ENCODE results near the gene GABBR2.

GRCh38 chr9:98552331-98552730 is 156.4 kb downstream of the GABBR2 start:
- TF ChIP-seq MCM2 (IDR thresholded peaks at IDR 0.05; ENCODE audit: low read depth): no peak
- TF ChIP-seq MYC (IDR thresholded peaks at IDR 0.05; ENCODE audit: low read depth, low read length): no peak
- no peak for TF ChIP-seq MYC (CRISPR knock-in tag; IDR thresholded peaks at IDR 0.05; ENCODE audit: borderline replicate concordance, low read depth)
- TF ChIP-seq BCL6 (CRISPR knock-in tag; IDR thresholded peaks at IDR 0.05): no peak
- no peak for TF ChIP-seq CEBPB (tag; IDR thresholded peaks at IDR 0.05)
- no peak for TF ChIP-seq TAF15 (IDR thresholded peaks at IDR 0.05; ENCODE audit: low read depth, low read length)
- no peak for TF ChIP-seq ATF2 (CRISPR knock-in tag; IDR thresholded peaks at IDR 0.05)
- no peak for TF ChIP-seq ZNF12 (CRISPR knock-in tag; IDR thresholded peaks at IDR 0.05)
- TF ChIP-seq RB1 (IDR thresholded peaks at IDR 0.05; ENCODE audit: low read depth): no peak
- no peak for TF ChIP-seq CREB1 (IDR thresholded peaks at IDR 0.05)
- no peak for TF ChIP-seq CREB1 (CRISPR knock-in tag; IDR thresholded peaks at IDR 0.05)
- TF ChIP-seq CTCF (IDR thresholded peaks at IDR 0.05 in 2 of 3, conservative IDR thresholded peaks at IDR 0.05 in 1 of 3; ENCODE audit: insufficient read depth in 2 of 3, low read depth in 1 of 3, low read length in 3 of 3): no peak
- TF ChIP-seq FOXO4 (CRISPR knock-in tag; IDR thresholded peaks at IDR 0.05): no peak
- TF ChIP-seq EZH2 (IDR thresholded peaks at IDR 0.05; ENCODE audit: borderline replicate concordance, low read depth, low read length): no peak
- TF ChIP-seq FOXM1 (IDR thresholded peaks at IDR 0.05; ENCODE audit: low read depth): no peak
- no peak for TF ChIP-seq FOXM1 (CRISPR knock-in tag; IDR thresholded peaks at IDR 0.05; ENCODE audit: low read depth)
- no peak for TF ChIP-seq PATZ1 (CRISPR knock-in tag; IDR thresholded peaks at IDR 0.05; ENCODE audit: borderline replicate concordance)

All from K562 (cell line).